HG03045 (cell line): ENCODE results near the gene ZNF638.

ENCODE experiments used
- ATAC-seq: cut with Tn5 transposase; IDR thresholded peaks from one replicate; pipeline ENCODE4 v1.9.1; 2021; ENCODE audit warnings: mild to moderate bottlenecking, moderate library complexity; ENCODE audit not compliant: unreplicated experiment

The ZNF638 gene

GRCh38 chr2:71455011-71455740, 123.6 kb downstream of the ZNF638 start:
- ATAC-seq: no peak

GRCh38 chr2:71455741-71456569, 124.4 kb downstream of the ZNF638 start:
- no peak for ATAC-seq

DNA sequence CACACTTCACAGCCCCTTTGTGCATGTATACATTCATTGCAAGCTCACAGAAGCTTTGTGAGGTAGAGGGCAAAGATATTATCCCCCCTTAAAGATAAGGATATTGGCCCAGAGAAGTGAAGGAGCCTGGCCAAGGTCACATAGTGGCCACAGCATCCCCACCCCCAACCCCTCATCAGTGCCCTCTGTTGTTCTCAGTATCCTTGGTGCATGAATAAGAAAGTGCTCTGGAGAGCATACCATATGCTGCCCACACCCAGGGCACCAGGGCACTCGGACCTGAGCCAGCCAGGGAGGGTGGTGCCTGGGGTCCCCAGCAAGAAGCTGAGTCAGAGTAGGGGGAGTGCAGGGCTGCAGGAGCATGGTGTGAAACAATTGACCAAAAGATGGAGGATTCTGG, 125.0 kb downstream of the ZNF638 start:
- no peak for ATAC-seq

- ATAC-seq: no peak
These were observed 125.7 kb downstream of the ZNF638 start for GRCh38 chr2:71457123-71457915.

- no peak for ATAC-seq
These were observed 126.3 kb downstream of the ZNF638 start for GRCh38 chr2:71457923-71458322.

DNA sequence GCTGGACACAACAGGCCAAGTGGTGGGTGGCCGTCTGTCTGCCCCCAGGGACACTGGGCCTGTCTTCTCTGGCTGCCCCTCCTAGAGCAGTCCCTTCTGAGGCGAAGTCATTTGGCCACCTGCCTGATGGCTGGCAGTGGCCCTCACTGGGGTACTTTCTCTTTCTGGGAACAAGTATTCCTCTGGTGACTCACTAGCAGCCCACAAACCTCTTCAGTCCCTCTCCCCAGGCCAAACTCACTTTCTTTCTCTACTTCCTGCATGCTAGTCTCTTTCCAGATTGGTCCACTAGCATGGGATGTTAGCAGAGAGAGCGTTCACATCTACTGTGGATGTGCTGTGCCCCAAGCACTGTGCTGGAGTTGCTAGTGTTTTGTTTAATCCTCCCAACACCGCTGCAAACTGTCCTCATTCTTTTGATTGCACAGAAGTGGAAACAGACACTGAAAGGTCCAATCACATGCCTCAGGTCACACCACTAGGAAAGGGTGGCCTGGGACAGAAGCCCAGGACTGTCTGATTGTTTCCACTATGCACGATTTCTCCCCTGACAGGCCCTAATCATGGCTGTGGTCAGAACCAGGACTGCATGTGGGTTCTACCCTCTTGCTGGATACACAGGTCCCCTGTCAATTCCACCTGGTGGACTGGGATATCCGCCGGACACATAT, 127.0 kb downstream of the ZNF638 start:
- ATAC-seq: no peak

GRCh38 chr2:71459084-71459431, 127.5 kb downstream of the ZNF638 start:
- no peak for ATAC-seq

DNA sequence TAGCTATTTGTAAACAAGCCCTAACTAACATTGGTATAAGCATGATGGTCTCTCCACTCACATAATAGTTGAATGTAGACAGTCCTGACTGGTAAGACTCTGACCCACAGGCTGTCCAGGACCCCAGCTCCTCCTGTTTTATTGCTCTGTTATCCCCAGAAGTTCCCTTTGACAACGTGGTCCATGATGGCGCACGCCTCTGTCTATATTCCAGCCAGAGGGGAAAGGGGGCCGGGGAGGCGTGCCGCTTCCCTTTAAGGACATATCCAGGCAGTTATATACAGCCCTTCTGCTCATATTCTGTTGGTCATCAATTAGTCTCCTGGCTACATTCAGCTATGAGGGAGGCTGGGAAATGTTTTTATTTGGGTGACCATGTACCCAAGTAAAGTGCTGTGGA, 128.5 kb downstream of the ZNF638 start:
- ATAC-seq: no peak

DNA sequence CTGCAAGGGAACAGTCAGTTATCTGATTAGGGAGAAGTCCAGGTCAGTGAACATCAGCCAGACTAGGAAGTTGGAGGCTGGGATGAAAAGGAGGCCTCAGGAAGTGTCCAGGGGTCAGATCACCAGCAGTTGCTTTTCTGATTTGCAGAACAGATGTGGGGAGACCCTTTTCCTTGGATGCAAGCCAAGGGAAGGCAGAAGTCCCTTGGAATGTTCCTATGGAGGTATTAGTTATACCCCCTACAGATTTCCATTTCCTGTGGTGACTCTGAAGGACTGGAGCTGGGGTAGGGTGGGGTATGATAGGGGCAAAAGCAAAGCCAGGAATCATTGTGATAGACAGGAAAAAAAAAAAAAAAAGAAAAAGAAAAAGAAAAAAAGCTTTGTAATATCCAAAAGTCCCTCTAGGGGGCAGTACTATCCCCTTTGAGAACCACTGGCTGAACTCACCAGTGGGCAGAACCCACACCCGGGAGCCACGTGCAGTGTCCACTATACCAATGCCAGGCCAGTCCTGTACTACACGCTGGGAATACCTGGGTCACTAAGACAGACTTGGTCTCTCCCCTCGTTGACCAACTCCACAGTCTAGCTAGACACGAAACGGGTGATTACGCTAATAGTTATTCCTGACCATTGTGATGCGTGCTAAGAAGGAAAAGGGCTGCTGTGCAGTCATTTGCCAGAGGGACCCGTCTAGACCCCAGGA, 129.2 kb downstream of the ZNF638 start:
- no peak for ATAC-seq

DNA sequence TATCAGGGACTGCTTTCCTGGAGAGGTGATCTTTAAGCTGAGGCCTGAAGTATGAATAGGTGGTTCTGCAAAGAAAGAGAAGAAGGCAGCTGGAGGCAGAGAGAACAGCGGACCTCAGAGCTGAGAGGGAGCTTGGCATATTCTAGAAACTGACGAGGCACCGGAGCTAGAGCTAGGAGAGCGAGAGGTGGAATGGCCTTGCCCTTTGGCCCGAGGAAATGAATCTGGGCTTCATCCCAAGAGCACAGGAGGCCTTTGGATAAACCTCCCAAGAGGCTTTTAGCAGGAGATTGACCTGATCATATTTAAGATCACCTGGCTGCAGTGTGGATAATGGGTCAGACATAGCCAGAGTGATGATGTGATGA, 129.7 kb downstream of the ZNF638 start:
- ATAC-seq: no peak

DNA sequence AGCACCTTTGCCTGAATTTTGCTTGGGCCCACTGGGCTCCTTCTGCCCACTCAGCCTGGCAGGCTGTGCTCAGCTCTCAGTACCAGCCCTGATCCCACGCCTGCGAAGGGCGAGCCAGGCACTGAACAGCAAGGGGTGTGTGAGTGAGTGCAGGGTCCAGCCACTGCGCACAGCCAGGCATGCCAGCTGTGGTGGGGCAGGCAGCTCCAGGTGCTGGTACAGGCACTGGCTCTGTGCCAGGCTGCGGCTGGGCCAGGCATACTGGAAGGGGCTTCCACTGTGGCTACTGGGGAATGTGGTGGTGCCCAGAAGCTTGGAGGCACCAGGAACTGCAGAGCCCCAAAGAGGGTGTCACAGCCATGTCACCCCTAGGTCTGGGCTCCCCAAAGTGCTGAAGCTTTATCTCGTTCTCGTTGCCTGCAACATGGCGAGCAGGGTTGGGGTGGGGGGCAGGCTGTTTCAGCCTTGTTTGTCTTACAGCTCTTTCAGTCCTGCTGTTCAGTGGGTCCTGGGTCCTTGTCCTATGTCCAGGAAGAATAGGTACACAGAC, 130.5 kb downstream of the ZNF638 start:
- ATAC-seq: no peak

DNA sequence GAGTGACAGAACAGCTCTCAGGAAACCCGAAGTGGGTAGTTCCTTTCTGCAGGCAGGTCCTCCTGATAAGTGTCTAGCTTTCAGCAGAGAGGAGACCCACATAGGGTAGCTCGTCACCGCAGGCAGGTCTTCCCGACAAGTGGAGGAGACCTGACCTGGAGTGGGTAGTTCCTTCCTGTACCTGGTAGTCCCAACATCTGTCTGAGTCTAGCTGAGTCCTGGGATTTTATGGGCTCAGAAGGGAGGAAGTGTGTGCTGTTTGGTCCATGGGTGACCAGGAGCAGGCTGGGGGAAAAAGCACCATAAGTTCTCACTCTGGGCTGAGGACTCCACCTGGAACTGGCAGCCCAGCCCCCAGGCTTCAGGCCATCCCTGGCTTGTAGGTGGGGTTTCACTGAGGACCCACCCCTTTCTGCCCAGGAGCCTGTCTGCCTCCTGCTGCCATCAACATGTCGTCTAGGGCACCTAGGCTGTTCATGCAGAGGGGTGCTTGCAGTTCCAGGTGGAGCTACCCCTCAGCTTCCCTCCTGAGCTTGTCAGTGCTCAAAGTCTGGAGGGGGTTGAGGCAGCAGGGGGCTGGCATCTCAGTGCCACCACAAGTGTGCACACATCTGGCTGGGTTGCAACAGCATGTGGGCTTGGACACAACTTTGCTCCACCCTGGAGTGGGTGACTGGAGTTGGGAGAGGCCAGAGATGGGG, 131.2 kb downstream of the ZNF638 start:
- ATAC-seq: no peak

- ATAC-seq: no peak
These were observed 131.7 kb downstream of the ZNF638 start for GRCh38 chr2:71463342-71463654.

- no peak for ATAC-seq
These were observed 132.8 kb downstream of the ZNF638 start for GRCh38 chr2:71464389-71464788.

DNA sequence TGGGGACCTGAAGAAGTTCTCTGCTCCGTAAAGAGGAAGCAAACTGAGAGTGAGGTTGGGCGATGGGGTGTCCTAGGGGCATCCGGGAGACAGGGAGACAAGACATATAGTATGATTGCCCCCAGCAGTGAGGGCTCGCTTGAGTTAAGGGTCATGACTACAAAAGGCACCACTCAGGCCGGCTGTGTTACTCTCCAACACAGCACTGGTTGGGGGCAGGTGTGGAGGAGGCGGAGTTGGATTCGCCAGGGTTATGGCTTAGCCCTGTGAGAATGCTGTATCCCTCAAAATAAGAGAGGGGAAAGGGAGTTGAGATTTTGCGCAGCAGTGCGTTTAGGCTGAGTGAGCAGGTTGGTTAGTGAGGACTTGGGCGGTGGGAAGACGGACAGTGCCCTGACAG, 133.8 kb downstream of the ZNF638 start:
- ATAC-seq: no peak

- no peak for ATAC-seq
These were observed 134.3 kb downstream of the ZNF638 start for GRCh38 chr2:71465961-71466300.

- ATAC-seq: no peak
These were observed 135.0 kb downstream of the ZNF638 start for GRCh38 chr2:71466301-71467179.

- no peak for ATAC-seq
These were observed 135.7 kb downstream of the ZNF638 start for GRCh38 chr2:71467180-71467815.
